Measurements from ENCODE around the gene MYEF2. TPM values are rescaled to one million over a fixed set of nuclear protein-coding genes. Genes with fewer than 3 reads are reported as not detected.

MYEF2 gene
- total RNA-seq, 4 donors from 2014 or later: 10.4 to 158 (median 27.8) TPM

DNA sequence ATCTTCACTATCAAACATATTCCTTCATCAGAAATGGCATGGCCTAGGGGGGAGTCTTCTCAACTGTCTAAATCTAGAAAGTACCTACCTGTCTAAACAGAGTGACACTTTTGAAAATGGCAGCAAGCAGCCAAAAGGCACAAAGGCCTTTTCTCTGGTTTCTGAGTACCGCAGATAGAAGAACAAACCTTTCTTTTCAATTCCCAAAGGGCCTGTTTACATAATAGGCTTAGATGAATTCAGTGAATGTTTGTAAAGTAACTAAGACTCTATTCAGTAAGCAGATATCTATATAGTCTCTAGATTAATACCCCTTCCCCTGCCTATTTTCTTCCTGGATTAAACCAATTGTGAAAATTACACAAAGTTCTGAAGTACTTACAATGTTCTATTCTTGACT, 7.1 kb downstream of the MYEF2 start:
- intact Hi-C loops (cut with DNase I; ENCODE audit: low total_unique reads) (no loop called here), in situ Hi-C loops (cut with MboI; ENCODE audit: low pct_ligation_motif_present in 1 of 4, low pct_unique_long_range_greater_than_20kb in 1 of 4, low sequenced_read_pairs in 3 of 4) (no loop called here)
- Histone ChIP-seq H3K36me3 (no peaks in the 10 kb centered on the region), H3K27ac (no peak overlapping the region), H3K4me1 (no peaks in the 10 kb centered on the region), H3K4me3 (no peak overlapping the region), H3K9me3 (no peaks in the 10 kb centered on the region), H3K27me3 (no peaks in the 10 kb centered on the region)
- DNase-seq: no peak
- TF ChIP-seq POLR2A (IDR thresholded peaks at IDR 0.05): no peak
- no peak for TF ChIP-seq EP300 (IDR thresholded peaks at IDR 0.05; ENCODE audit: low read depth)
- TF ChIP-seq, protein P1, sequence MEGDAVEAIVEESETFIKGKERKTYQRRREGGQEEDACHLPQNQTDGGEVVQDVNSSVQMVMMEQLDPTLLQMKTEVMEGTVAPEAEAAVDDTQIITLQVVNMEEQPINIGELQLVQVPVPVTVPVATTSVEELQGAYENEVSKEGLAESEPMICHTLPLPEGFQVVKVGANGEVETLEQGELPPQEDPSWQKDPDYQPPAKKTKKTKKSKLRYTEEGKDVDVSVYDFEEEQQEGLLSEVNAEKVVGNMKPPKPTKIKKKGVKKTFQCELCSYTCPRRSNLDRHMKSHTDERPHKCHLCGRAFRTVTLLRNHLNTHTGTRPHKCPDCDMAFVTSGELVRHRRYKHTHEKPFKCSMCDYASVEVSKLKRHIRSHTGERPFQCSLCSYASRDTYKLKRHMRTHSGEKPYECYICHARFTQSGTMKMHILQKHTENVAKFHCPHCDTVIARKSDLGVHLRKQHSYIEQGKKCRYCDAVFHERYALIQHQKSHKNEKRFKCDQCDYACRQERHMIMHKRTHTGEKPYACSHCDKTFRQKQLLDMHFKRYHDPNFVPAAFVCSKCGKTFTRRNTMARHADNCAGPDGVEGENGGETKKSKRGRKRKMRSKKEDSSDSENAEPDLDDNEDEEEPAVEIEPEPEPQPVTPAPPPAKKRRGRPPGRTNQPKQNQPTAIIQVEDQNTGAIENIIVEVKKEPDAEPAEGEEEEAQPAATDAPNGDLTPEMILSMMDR (IDR thresholded peaks at IDR 0.05): no peak
- TF ChIP-seq POLR2AphosphoS5 (IDR thresholded peaks at IDR 0.05): no peak
- 88 to 97% methylated on average over 1 of the region's 1 CpG for WGBS, 2 donors (ENCODE audit: low coverage in 1 of 2)

DNA sequence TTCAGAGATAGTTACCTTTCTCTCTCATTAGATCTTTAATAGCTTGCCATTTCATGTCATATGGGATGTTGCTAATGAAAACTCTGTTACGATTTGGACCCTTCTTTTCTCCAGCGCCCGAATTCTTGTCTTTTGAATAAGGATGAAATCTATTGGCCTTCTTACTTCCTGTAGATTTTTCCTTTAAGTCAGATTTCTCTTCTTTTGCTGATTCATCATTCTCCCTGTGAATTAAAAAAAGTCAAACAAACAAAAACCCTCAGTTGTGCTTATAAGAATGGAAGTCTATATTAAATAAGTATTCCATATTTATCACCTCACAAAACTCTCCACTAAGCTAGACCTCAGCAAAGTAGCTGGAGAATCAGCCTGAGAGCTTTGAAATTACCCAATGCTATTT, 9.5 kb downstream of the MYEF2 start:
- no peaks in the 10 kb centered on the region for H3K9me3 ChIP-seq
- no peaks in the 10 kb centered on the region for H3K4me1 ChIP-seq
- H3K4me3 ChIP-seq: no peak overlapping the region
- in situ Hi-C loops (cut with MboI; ENCODE audit: low pct_ligation_motif_present in 1 of 4, low pct_unique_long_range_greater_than_20kb in 1 of 4, low sequenced_read_pairs in 3 of 4) (no loop called here), intact Hi-C loops (cut with DNase I; ENCODE audit: low total_unique reads) (no loop called here)
- no peak overlapping the region for H3K27ac ChIP-seq
- H3K27me3 ChIP-seq: no peaks in the 10 kb centered on the region
- TF ChIP-seq, protein P1 (IDR thresholded peaks at IDR 0.05): no peak
- TF ChIP-seq POLR2A (IDR thresholded peaks at IDR 0.05) (no peak), EP300 (IDR thresholded peaks at IDR 0.05; ENCODE audit: low read depth) (no peak), POLR2AphosphoS5 (IDR thresholded peaks at IDR 0.05) (no peak)
- no peaks in the 10 kb centered on the region for H3K36me3 ChIP-seq
- 54 to 63% methylated on average over 3 of the region's 3 CpGs for WGBS, 2 donors (ENCODE audit: low coverage in 1 of 2)
- no peak for DNase-seq

DNA sequence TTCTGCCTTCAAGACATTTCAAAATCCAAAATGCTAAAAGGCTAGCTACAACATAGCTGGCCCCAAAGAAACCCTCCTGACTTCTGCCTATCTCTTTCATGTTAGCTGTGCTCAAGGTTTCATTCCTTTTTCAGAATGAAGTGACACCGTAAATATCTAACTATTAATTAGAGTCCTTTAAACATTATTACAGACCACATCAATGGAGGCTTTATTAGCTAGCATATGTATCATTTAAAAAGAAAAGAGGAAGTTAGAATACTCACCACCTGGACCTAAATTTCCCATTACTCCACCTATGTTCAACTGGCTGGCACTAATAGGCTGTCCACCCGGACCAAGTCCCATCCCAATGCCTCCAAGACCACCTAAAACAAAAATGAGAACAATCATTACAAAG, 24.6 kb downstream of the MYEF2 start:
- peaks cover 0 to 2% (median 0%) of the 10 kb centered on the region in 4 donors for H3K36me3 ChIP-seq
- H3K4me1 ChIP-seq: no peaks in the 10 kb centered on the region
- no peak for DNase-seq
- intact Hi-C loops (cut with DNase I; ENCODE audit: low total_unique reads): no loop called here
- no peak overlapping the region for H3K4me3 ChIP-seq
- in situ Hi-C loops (cut with MboI; ENCODE audit: low pct_ligation_motif_present in 1 of 4, low pct_unique_long_range_greater_than_20kb in 1 of 4, low sequenced_read_pairs in 3 of 4): loop anchor here in 1 of 4 donors (10.0 kb wide), 1 partner anchor 61 kb away; no protein-coding TSS in a partner anchor
- TF ChIP-seq, protein P1 (IDR thresholded peaks at IDR 0.05): no peak
- WGBS, 2 donors (ENCODE audit: low coverage in 1 of 2): 90 to 95% methylated on average over 2 of the region's 2 CpGs
- H3K27me3 ChIP-seq: no peaks in the 10 kb centered on the region
- H3K27ac ChIP-seq: no peak overlapping the region
- no peaks in the 10 kb centered on the region for H3K9me3 ChIP-seq

DNA sequence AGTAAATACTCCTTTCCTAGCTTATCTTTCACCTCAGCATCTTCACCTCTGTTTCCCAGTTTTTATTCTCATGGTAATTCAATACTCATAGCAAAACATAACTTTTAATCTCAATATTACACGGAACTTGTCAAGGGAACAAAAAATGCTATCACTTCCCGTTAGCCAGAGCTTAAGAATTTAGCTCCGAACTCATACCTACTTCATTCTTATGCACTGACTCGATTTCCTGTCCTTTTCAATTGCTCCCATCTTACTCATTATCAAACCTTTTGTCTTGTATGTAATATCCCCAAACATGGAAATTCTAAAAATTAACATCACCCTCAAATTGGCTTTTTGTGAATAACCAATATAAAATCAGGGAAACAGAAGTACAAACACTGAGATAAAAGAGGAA, 28.2 kb downstream of the MYEF2 start:
- in situ Hi-C loops (cut with MboI; ENCODE audit: low pct_ligation_motif_present in 1 of 4, low pct_unique_long_range_greater_than_20kb in 1 of 4, low sequenced_read_pairs in 3 of 4): loop anchor here in 1 of 4 donors (10.0 kb wide), 1 partner anchor 65 kb away; no protein-coding TSS in a partner anchor

More for the DNA sequence above, 28.2 kb downstream of the MYEF2 start:
- TF ChIP-seq, protein P1 (IDR thresholded peaks at IDR 0.05): no peak
- TF ChIP-seq EP300 (IDR thresholded peaks at IDR 0.05; ENCODE audit: low read depth) (no peak), POLR2A (IDR thresholded peaks at IDR 0.05) (no peak), POLR2AphosphoS5 (IDR thresholded peaks at IDR 0.05) (no peak)
- Histone ChIP-seq H3K27ac (no peak overlapping the region), H3K4me3 (no peak overlapping the region), H3K9me3 (no peaks in the 10 kb centered on the region), H3K36me3 (peaks cover 0 to 2% (median 0%) of the 10 kb centered on the region in 4 donors), H3K27me3 (no peaks in the 10 kb centered on the region), H3K4me1 (peaks cover 0 to 8% (median 1%) of the 10 kb centered on the region in 4 donors)
- DNase-seq: no peak
- 93 to 98% methylated on average over 4 of the region's 4 CpGs for WGBS, 2 donors (ENCODE audit: low coverage in 1 of 2)
- intact Hi-C loops (cut with DNase I; ENCODE audit: low total_unique reads): no loop called here
